Measurements from ENCODE around the gene PIK3C3.

PIK3C3 gene

GRCh38 chr18:42067518-42067917 is 112.5 kb downstream of the PIK3C3 start:
- Histone ChIP-seq H3K4me3 (IDR thresholded peaks at IDR 0.05; ENCODE audit: insufficient read depth, low read depth, low read length) (no peak overlapping the region), H3K36me3 (ENCODE audit: insufficient read depth) (no peaks in the 10 kb centered on the region), H3K4me1 (ENCODE audit: low read depth, poor library complexity, severe bottlenecking) (no peaks in the 10 kb centered on the region), H2AFZ (ENCODE audit: low read depth) (no peak overlapping the region), H3K27me3 (ENCODE audit: insufficient read depth, low read depth) (no peaks in the 10 kb centered on the region), H3K4me2 (no peak overlapping the region), H3K27ac (no peak overlapping the region), H4K20me1 (ENCODE audit: insufficient read depth) (no peaks in the 10 kb centered on the region), H3K9ac (no peak overlapping the region), H3K79me2 (ENCODE audit: insufficient read depth, low read depth) (no peaks in the 10 kb centered on the region)
- TF ChIP-seq CTCF (conservative IDR thresholded peaks at IDR 0.05; ENCODE audit: low read depth, low read length): no peak

- Histone ChIP-seq H3K36me3 (ENCODE audit: insufficient read depth) (no peaks in the 10 kb centered on the region), H3K27me3 (ENCODE audit: insufficient read depth, low read depth) (no peaks in the 10 kb centered on the region), H3K4me2 (no peak overlapping the region), H3K9ac (no peak overlapping the region), H2AFZ (ENCODE audit: low read depth) (no peak overlapping the region), H4K20me1 (ENCODE audit: insufficient read depth) (no peaks in the 10 kb centered on the region), H3K4me1 (ENCODE audit: low read depth, poor library complexity, severe bottlenecking) (no peaks in the 10 kb centered on the region), H3K4me3 (IDR thresholded peaks at IDR 0.05; ENCODE audit: insufficient read depth, low read depth, low read length) (no peak overlapping the region), H3K79me2 (ENCODE audit: insufficient read depth, low read depth) (no peaks in the 10 kb centered on the region), H3K27ac (no peak overlapping the region)
- no peak for TF ChIP-seq CTCF (conservative IDR thresholded peaks at IDR 0.05; ENCODE audit: low read depth, low read length)
Observed at GRCh38 chr18:42068030-42068429, 113.0 kb downstream of the PIK3C3 start.

- H3K4me2 ChIP-seq: no peak overlapping the region
- TF ChIP-seq CTCF (conservative IDR thresholded peaks at IDR 0.05; ENCODE audit: low read depth, low read length): no peak
Observed at GRCh38 chr18:42069036-42069435, 114.0 kb downstream of the PIK3C3 start.

GRCh38 chr18:42072407-42072806 is 117.4 kb downstream of the PIK3C3 start:
- no peaks in the 10 kb centered on the region for H3K4me1 ChIP-seq (ENCODE audit: low read depth, poor library complexity, severe bottlenecking)
- H3K79me2 ChIP-seq (ENCODE audit: insufficient read depth, low read depth): no peaks in the 10 kb centered on the region
- TF ChIP-seq CTCF (conservative IDR thresholded peaks at IDR 0.05; ENCODE audit: low read depth, low read length): peak; percentile 27; the same call in 1 of the 2 replicates
- no peak overlapping the region for H3K27ac ChIP-seq
- no peak overlapping the region for H3K4me2 ChIP-seq
- no peaks in the 10 kb centered on the region for H4K20me1 ChIP-seq (ENCODE audit: insufficient read depth)
- H3K9ac ChIP-seq: no peak overlapping the region
- H3K36me3 ChIP-seq (ENCODE audit: insufficient read depth): no peaks in the 10 kb centered on the region
- H3K4me3 ChIP-seq (IDR thresholded peaks at IDR 0.05; ENCODE audit: insufficient read depth, low read depth, low read length): no peak overlapping the region
- no peak overlapping the region for H2AFZ ChIP-seq (ENCODE audit: low read depth)
- no peaks in the 10 kb centered on the region for H3K27me3 ChIP-seq (ENCODE audit: insufficient read depth, low read depth)

More at GRCh38 chr18:42069036-42069435, 114.0 kb downstream of the PIK3C3 start:
- Histone ChIP-seq H3K27me3 (ENCODE audit: insufficient read depth, low read depth) (no peaks in the 10 kb centered on the region), H2AFZ (ENCODE audit: low read depth) (no peak overlapping the region), H4K20me1 (ENCODE audit: insufficient read depth) (no peaks in the 10 kb centered on the region), H3K4me1 (ENCODE audit: low read depth, poor library complexity, severe bottlenecking) (no peaks in the 10 kb centered on the region), H3K27ac (no peak overlapping the region), H3K9ac (no peak overlapping the region), H3K4me3 (IDR thresholded peaks at IDR 0.05; ENCODE audit: insufficient read depth, low read depth, low read length) (no peak overlapping the region), H3K36me3 (ENCODE audit: insufficient read depth) (no peaks in the 10 kb centered on the region), H3K79me2 (ENCODE audit: insufficient read depth, low read depth) (no peaks in the 10 kb centered on the region)
